HG02798 (cell line): ENCODE results near the gene OR10G3.
"Not testable (repeated sequence)": the region's sequence is repeated elsewhere in the genome, so short reads cannot be mapped to it uniquely, and the experiment has no call there.

Experiments
- ATAC-seq: cut with Tn5 transposase; IDR thresholded peaks from one replicate; pipeline ENCODE4 v1.9.1; 2021; ENCODE audit warnings: mild to moderate bottlenecking; ENCODE audit not compliant: unreplicated experiment, poor library complexity

The OR10G3 gene

DNA sequence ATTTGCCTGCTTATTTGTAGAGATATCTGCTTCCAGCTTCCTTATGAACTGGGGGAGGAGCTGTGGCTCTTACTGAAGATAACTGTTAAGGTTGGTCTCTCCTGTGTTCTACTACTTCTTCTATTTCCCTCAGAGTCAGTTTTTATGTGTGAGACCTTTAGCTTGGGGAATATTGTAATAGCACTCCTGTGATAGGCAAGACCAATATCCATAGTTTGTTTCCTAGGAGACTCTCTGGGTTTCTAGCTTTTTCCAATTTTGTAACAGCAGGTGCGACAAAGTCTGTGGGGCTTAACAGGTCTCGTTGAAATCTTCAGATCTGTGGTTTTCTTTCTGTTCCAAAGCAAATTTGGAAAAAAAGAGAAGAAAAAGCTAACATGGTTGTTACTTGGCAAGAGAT is at the start of gene OR10G3:
OR10G3 (minus strand) TSS at position 101 of the 400 bp plus-strand sequence. CDS start 9,332 bp downstream, outside the sequence.
- ATAC-seq = no peak

DNA sequence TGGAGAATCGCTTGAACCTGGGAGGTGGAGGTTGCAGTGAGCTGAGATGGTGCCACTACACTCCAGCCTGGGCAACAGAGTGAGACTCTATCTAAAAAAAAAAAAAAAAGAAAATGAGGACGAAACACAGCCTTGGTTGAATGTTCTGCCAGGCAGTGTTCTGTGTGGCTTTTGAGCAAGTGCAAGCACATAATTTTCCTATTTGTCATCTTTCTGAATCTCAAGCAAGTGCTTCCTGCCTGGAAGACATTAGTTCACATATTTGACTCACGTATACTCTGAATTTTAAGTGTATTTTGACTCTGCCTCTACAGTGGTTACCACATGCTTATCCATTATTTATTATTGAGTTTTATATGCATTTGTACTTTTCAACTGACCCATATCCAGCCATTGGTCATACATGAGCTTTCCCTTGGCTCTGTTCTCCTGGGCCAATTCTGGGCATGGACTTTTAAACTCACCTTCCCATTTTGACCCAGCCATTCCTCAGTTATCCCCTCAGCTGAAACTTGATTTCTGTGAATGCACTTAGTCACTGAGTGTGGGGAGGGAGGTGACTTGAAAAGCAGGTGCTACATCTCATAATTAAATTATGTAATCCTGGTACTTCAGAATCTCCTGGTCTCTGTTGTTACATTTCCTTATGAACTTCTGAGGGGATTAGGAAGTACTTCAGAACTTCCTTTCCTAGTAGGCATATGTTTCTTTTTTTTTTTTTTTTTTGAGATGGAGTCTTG is 46.8 kb upstream of the OR10G3 start:
- no peak for ATAC-seq

DNA sequence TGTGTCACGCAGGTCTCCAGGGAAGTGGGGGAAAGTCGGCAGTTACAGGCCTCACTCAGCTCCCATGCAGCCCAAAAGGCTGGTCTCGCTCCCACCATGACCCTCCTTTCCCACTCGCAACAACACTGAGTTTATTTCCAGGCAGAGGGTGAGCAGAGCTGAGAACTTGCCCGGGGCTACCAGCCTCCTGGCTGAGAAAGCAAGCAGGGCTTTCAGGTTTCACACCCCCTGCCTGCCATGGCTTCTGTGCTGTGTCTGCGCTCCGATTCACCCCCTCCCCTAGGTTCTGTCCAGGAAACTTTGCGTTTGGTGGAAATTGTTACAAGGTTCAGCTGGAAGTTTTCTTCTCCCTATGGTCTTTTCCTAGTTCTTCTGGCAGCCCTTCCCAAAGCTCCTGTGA is 37.7 kb upstream of the OR10G3 start:
- no peak for ATAC-seq

- no peak for ATAC-seq
Observed at GRCh38 chr14:21614240-21614639, 34.4 kb upstream of the OR10G3 start.

- ATAC-seq = no peak
Observed at GRCh38 chr14:21612324-21612723, 32.4 kb upstream of the OR10G3 start.

DNA sequence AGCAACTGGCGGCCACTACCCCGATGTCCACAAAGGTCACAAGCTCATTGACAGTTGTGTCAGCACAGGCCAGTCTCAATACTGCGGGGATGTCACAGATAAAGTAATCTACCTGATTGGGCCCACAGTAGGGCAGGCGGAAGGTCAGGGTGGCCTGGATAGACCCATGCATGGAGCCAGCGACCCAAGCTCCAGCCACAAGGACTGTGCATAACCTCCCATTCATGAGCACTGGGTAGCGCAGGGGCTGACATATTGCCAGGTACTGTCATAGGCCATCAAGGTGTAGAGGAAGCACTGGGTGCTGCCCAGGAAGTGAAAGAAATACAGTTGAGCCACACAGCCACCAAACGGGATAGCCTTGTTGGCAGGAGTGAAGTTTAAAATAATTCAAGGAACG is 22.3 kb upstream of the OR10G3 start:
- ATAC-seq = not testable (repeated sequence)

GRCh38 chr14:21589317-21589716 is 9.4 kb upstream of the OR10G3 start:
- no peak for ATAC-seq

- ATAC-seq = no peak
Observed at GRCh38 chr14:21575661-21576060, 4.2 kb downstream of the OR10G3 start.

GRCh38 chr14:21572604-21573003 is 7.3 kb downstream of the OR10G3 start:
- no peak for ATAC-seq

DNA sequence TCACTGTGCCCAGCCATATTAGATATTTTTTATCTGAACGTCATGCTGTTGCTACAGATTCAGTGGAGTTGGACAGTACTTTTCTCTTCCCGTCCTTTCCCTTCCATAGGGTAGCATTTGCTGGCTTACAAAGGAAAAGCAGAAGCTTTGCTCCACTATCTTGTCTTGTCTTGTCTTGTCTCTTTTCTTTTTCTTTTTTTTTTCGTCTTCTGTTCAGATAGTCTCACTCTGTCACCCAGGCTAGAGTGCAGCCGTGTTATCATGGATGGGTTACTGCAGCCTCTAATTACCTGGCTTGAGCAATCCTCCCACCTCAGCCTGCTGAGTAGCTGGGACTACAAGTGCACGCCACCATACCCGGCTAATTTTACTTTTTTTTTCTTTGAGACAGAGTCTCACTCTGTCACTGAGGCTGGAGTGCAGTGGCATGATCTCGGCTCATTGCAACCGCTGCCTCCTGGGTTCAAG is 21.1 kb downstream of the OR10G3 start:
- ATAC-seq = no peak

GRCh38 chr14:21557084-21557901 is 22.6 kb downstream of the OR10G3 start:
- ATAC-seq = no peak

- ATAC-seq = no peak
Observed at GRCh38 chr14:21556378-21557083, 23.3 kb downstream of the OR10G3 start.

- ATAC-seq = no peak
Observed at GRCh38 chr14:21553266-21553665, 26.6 kb downstream of the OR10G3 start.

DNA sequence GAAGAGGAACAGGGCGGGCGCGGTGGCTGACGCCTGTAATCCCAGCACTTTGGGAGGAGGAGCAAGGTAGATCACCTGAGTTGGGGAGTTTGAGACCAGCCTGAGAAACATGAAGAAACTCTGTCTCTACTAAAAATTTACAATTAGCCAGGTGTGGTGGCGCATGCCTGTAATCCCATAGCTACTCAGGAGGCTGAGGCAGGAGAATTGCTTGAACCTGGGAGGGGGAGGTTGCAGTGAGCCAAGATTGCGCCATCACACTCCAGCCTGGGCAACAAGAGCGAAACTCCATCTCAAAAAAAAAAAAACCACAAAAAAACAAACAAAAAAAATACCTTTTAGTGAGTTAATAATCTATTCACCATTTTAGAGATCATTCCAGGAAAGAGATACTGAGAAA is 35.3 kb downstream of the OR10G3 start:
- not testable (repeated sequence) for ATAC-seq

DNA sequence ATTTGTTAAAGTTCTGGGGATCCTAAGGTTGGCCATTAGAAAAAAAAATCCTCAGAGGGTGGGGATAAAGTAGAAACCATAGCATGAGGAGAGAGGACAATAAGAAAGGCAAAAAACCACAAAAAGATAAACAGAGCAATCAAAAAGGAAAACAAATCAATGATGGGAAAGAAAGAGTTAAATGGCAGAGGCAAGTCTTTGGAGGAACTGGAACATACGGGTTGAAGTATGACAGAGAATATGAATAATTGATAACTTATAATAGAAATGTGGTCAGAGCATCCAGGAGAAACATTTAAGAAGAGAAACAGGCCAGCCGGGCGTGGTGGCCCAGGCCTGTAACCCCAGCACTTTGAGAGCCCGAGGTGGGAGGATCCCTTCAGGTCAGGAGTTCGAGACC is 35.9 kb downstream of the OR10G3 start:
- no peak for ATAC-seq

GRCh38 chr14:21543521-21543960 is 36.3 kb downstream of the OR10G3 start:
- ATAC-seq = no peak

DNA sequence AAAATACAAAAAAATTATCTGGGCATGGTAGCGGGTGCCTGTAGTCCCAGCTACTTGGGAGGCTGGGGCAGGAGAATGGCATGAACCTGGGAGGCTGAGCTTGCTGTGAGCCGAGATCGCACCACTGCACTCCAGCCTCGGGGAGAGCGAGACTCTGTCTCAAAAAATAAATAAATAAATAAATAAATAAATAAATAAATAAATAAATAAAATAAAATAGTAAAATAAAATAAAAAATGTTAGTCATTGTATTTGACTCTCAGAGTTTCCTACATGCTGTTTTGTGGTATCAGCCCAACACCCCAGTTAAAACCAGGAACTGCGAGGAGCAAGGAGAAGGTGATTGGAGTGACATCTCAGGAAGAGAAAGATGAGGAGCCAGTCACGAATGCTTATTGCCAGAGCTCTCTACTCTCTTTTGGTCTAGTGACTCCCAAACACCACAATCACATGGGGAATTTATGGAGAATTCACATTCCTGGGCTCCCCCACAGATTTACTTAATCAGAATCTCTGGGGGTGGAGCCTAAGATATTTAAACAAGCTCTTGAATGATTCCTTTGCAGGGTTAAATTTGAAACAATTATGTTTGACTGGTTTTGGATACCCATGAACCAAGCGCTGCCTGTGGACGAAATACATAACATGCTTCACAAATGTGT is 38.3 kb downstream of the OR10G3 start:
- ATAC-seq = no peak

DNA sequence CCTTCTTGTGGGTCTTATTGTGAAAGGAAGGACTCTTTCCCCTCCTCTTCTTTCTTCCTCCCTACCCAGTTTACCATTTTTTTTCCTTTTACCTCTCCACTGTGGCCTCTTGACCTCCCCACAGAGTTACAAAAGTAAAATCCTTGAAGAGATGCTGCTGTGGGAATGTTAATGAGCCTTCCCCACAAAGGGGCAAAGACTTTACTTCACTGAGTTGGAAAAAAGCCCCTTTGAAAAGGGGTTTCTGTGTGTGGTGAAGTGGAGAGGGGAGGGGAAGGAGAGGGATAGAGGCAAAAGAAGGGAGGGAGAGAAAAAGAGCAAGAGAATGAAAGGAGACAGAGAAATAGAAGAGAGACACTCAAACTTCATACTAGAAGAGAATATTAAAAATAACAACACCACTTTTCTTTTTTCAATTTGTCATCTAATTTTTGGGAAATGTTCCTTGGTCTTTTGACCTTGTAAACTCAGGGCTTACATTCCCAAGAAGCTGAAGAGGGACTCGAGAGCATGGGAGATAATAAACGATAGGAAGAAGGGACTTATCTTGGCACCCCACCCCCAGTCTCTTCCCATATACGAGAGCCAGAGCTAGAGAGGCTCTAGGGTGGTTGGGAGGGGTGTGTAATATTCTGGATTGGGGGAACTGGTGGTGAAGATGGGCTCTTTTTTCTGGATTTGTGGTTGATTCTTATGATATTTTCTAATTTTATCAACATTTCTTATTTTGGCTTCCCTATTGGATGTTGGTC is 40.5 kb downstream of the OR10G3 start:
- no peak for ATAC-seq

GRCh38 chr14:21537090-21537424 is 42.8 kb downstream of the OR10G3 start:
- no peak for ATAC-seq
